GM12892 (cell line): ENCODE measurements around the gene MICAL3.

ENCODE experiments used
- POLR2A ChIP-seq: IDR thresholded peaks from 2 replicates; pipeline ENCODE4 v1.6.1; 2011; ENCODE audit warnings: low read depth, low read length, control low read depth
- POLR2AphosphoS5 ChIP-seq: IDR thresholded peaks from 2 replicates; pipeline ENCODE4 v1.6.1; 2011; ENCODE audit warnings: low read depth, low read length, control low read depth

GRCh38 chr22:17820879-17821439, 203.4 kb downstream of the MICAL3 start:
- no peak for TF ChIP-seq POLR2AphosphoS5
- TF ChIP-seq POLR2A: no peak
